A673 (cell line): ENCODE results near the gene HDAC4. TPM values are rescaled to one million over a fixed set of nuclear protein-coding genes. Genes with fewer than 3 reads are reported as not detected.

Source experiments
- BruUV-seq: library from RNA; stranded (reverse); fragments of 400-500 nt; replicated peaks from 2 replicates; lab custom pipeline; 2021; lab: Mats Ljungman, UMichigan
- CTCF ChIA-PET: fragments of 300-600 bp; sonication (Branson Sonifier 250); formaldehyde crosslinking; loops from one replicate; lab custom pipeline; 2022; ENCODE audit warnings: antibody characterized with exemption; lab: Charles Lee
- POLR2A ChIA-PET: fragments of 300-600 bp; sonication (Branson Sonifier 250); formaldehyde crosslinking; loops from one replicate; lab custom pipeline; 2022; ENCODE audit warnings: antibody characterized with exemption; ENCODE audit not compliant: low non-redundant PET; lab: Charles Lee
- DNase-seq: peaks from one replicate; pipeline ENCODE4 v3.0.0-alpha.2; 2015; ENCODE audit warnings: low spot score
- H3K27ac ChIP-seq: fragments of 200-600 bp; sonication (generic); 2 replicates; pipeline ENCODE4 v1.5.1; 2016; ENCODE audit warnings: mixed run types, low read depth, mild to moderate bottlenecking, mixed read lengths, antibody characterized with exemption, low read length; ENCODE audit not compliant: poor library complexity, severe bottlenecking
- H3K27me3 ChIP-seq: fragments of 200-600 bp; sonication (generic); replicated peaks from 2 replicates; pipeline ENCODE4 v1.6.1; 2017; ENCODE audit warnings: mixed run types, low read depth, mild to moderate bottlenecking, mixed read lengths, antibody characterized with exemption, low read length; ENCODE audit not compliant: insufficient read depth, poor library complexity
- H3K36me3 ChIP-seq: fragments of 200-600 bp; sonication (generic); 2 replicates; pipeline ENCODE4 v1.6.1; 2016; ENCODE audit warnings: mixed run types, mild to moderate bottlenecking, mixed read lengths, antibody characterized with exemption, low read length; ENCODE audit not compliant: insufficient read depth, poor library complexity, severe bottlenecking
- H3K4me1 ChIP-seq: fragments of 200-600 bp; sonication (generic); 2 replicates; pipeline ENCODE4 v1.6.1; 2017; ENCODE audit warnings: mixed run types, mild to moderate bottlenecking, mixed read lengths, antibody characterized with exemption, low read length; ENCODE audit not compliant: insufficient read depth, poor library complexity, severe bottlenecking
- H3K4me3 ChIP-seq: fragments of 200-600 bp; sonication (generic); 2 replicates; pipeline ENCODE4 v1.5.1; 2016; ENCODE audit warnings: low read depth, mixed run types, mild to moderate bottlenecking, mixed read lengths, low read length; ENCODE audit not compliant: poor library complexity, severe bottlenecking
- H3K9me3 ChIP-seq: fragments of 200-600 bp; sonication (generic); 2 replicates; pipeline ENCODE4 v1.6.1; 2016; ENCODE audit warnings: mixed run types, low read depth, mild to moderate bottlenecking, mixed read lengths, antibody characterized with exemption, low read length; ENCODE audit not compliant: poor library complexity, severe bottlenecking
- EZH2 ChIP-seq: fragments of 200-600 bp; sonication (generic); IDR thresholded peaks from 2 replicates; pipeline ENCODE4 v1.6.1; 2017; ENCODE audit warnings: borderline replicate concordance, low read depth, mild to moderate bottlenecking, mixed read lengths, antibody characterized with exemption, low read length; ENCODE audit not compliant: poor library complexity, severe bottlenecking
- intact Hi-C: fragments of 100-400 bp; cut with micrococcal nuclease; formaldehyde crosslinking; loops from one replicate; pipeline ENCODE4 v1.10.0; 2022; ENCODE audit not compliant: unreplicated experiment
- microRNA-seq: library from miRNA; unstranded; fragments of <30 nt; microRNA quantifications from one replicate; pipeline ENCODE4 v1.2.0, GENCODE V29; 2021
- total RNA-seq: library from RNA; stranded (reverse); gene quantifications from 2 replicates; pipeline ENCODE4 v1.2.3, GENCODE V29; 2021
- TF ChIP-seq, protein P1 (sequence below): fragments of 300-800, 200-600 bp; sonication (generic); conservative IDR thresholded peaks from 2 replicates; pipeline ENCODE4 v1.5.1; 2017; ENCODE audit warnings: low read depth, mild to moderate bottlenecking, antibody characterized with exemption, low read length, moderate library complexity, mixed read lengths

HDAC4 gene
- total RNA-seq, 1 experiment from 2014 or later, result 40.0 TPM

DNA sequence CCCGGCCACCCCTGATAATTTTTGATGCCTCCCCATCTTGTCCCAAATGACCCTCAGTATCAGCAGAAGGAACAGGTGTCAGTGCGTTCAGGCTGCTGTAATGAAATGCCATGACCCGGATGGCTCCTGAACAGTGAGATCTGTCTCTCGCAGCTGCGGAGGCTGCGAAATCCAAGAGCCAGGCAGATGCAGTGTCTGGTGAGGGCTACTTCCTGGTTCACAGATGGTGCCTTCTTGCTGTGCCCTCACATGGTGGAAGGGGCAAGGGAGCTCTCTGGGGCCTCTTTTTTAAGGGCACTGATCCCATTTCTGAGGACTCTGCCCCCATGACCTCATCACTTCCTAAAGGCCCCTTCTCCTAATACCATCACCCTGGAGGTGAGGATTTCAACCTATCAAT, 400.7 kb downstream of the HDAC4 start:
- POLR2A ChIA-PET, result no interaction called here
- TF ChIP-seq EZH2, result no peak
- TF ChIP-seq, protein P1, sequence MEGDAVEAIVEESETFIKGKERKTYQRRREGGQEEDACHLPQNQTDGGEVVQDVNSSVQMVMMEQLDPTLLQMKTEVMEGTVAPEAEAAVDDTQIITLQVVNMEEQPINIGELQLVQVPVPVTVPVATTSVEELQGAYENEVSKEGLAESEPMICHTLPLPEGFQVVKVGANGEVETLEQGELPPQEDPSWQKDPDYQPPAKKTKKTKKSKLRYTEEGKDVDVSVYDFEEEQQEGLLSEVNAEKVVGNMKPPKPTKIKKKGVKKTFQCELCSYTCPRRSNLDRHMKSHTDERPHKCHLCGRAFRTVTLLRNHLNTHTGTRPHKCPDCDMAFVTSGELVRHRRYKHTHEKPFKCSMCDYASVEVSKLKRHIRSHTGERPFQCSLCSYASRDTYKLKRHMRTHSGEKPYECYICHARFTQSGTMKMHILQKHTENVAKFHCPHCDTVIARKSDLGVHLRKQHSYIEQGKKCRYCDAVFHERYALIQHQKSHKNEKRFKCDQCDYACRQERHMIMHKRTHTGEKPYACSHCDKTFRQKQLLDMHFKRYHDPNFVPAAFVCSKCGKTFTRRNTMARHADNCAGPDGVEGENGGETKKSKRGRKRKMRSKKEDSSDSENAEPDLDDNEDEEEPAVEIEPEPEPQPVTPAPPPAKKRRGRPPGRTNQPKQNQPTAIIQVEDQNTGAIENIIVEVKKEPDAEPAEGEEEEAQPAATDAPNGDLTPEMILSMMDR, result no peak
- intact Hi-C loops, result no loop called here
- H3K4me3 ChIP-seq, result no peak overlapping the region
- CTCF ChIA-PET, result no interaction called here
- H3K9me3 ChIP-seq, result no peaks in the 10 kb centered on the region
- H3K4me1 ChIP-seq, result peaks cover 6% of the 10 kb centered on the region
- DNase-seq, result no peak
- BruUV-seq, result no TSS peak
- H3K36me3 ChIP-seq, result no peaks in the 10 kb centered on the region
- peaks cover 22% of the 10 kb centered on the region for H3K27me3 ChIP-seq
- H3K27ac ChIP-seq, result no peak overlapping the region

- BruUV-seq, result no TSS peak
- no peak overlapping the region for H3K27ac ChIP-seq
These were observed 401.5 kb downstream of the HDAC4 start for GRCh38 chr2:238999291-238999741.

GRCh38 chr2:238998801-238999200, 402.0 kb downstream of the HDAC4 start:
- CTCF ChIA-PET, result no interaction called here
- H3K4me3 ChIP-seq, result no peak overlapping the region
- H3K4me1 ChIP-seq, result peaks cover 4% of the 10 kb centered on the region
- no peaks in the 10 kb centered on the region for H3K36me3 ChIP-seq
- POLR2A ChIA-PET, result no interaction called here
- no peak for DNase-seq
- no peaks in the 10 kb centered on the region for H3K9me3 ChIP-seq
- H3K27ac ChIP-seq, result no peak overlapping the region
- TF ChIP-seq EZH2, result no peak
- TF ChIP-seq, protein P1, result no peak
- peaks cover 14% of the 10 kb centered on the region for H3K27me3 ChIP-seq
- intact Hi-C loops, result no loop called here
- no TSS peak for BruUV-seq

More at GRCh38 chr2:238999291-238999741, 401.5 kb downstream of the HDAC4 start:
- Histone ChIP-seq H3K27me3 (peaks cover 19% of the 10 kb centered on the region), H3K4me3 (no peak overlapping the region), H3K4me1 (peaks cover 6% of the 10 kb centered on the region), H3K9me3 (no peaks in the 10 kb centered on the region), H3K36me3 (no peaks in the 10 kb centered on the region)
- POLR2A ChIA-PET, result no interaction called here
- no peak for DNase-seq
- TF ChIP-seq, protein P1, result no peak
- no peak for TF ChIP-seq EZH2
- CTCF ChIA-PET, result no interaction called here
- intact Hi-C loops, result no loop called here

Small RNA genes lying within 50 kb of the gene (microRNA-seq; reads per million reads assigned to microRNA genes)
- gene MIR2467 (4.0 reads per million, percentile 11 among the genes with 10 or more reads in this experiment), gene MIR4269 (not detected), gene MIR4440 (not detected), gene MIR4441 (not detected)
